GM19035 (cell line): ENCODE measurements around the gene STIM2.

Source experiments
- ATAC-seq: cut with Tn5 transposase; IDR thresholded peaks from one replicate; pipeline ENCODE4 v1.9.1; 2021; ENCODE audit not compliant: unreplicated experiment

Gene STIM2

GRCh38 chr4:26999689-27000088 lies 139.0 kb downstream of the STIM2 start:
- ATAC-seq, result no peak

GRCh38 chr4:27000122-27000521 lies 139.5 kb downstream of the STIM2 start:
- no peak for ATAC-seq

- ATAC-seq, result peak; percentile 84
These were observed 140.2 kb downstream of the STIM2 start for GRCh38 chr4:27000820-27001219.

GRCh38 chr4:27001398-27002164 lies 140.9 kb downstream of the STIM2 start:
- no peak for ATAC-seq

- ATAC-seq, result no peak
These were observed 143.0 kb downstream of the STIM2 start for GRCh38 chr4:27003642-27004113.

GRCh38 chr4:27005501-27005900 lies 144.9 kb downstream of the STIM2 start:
- no peak for ATAC-seq

GRCh38 chr4:27005905-27006590 lies 145.4 kb downstream of the STIM2 start:
- no peak for ATAC-seq

- ATAC-seq, result no peak
These were observed 146.0 kb downstream of the STIM2 start for GRCh38 chr4:27006646-27007045.

GRCh38 chr4:27007507-27007906 lies 146.9 kb downstream of the STIM2 start:
- ATAC-seq, result no peak

- ATAC-seq, result no peak
These were observed 148.0 kb downstream of the STIM2 start for GRCh38 chr4:27008679-27009078.

GRCh38 chr4:27009539-27009938 lies 148.9 kb downstream of the STIM2 start:
- no peak for ATAC-seq

GRCh38 chr4:27010334-27010940 lies 149.8 kb downstream of the STIM2 start:
- peak; percentile 74 for ATAC-seq

- no peak for ATAC-seq
These were observed 150.8 kb downstream of the STIM2 start for GRCh38 chr4:27011401-27011800.

- no peak for ATAC-seq
These were observed 152.4 kb downstream of the STIM2 start for GRCh38 chr4:27013012-27013411.

- ATAC-seq, result no peak
These were observed 155.9 kb downstream of the STIM2 start for GRCh38 chr4:27016551-27016950.

GRCh38 chr4:27017623-27018022 lies 157.0 kb downstream of the STIM2 start:
- no peak for ATAC-seq

- no peak for ATAC-seq
These were observed 157.4 kb downstream of the STIM2 start for GRCh38 chr4:27018076-27018475.

GRCh38 chr4:27018910-27019309 lies 158.3 kb downstream of the STIM2 start:
- ATAC-seq, result no peak

GRCh38 chr4:27019766-27020165 lies 159.1 kb downstream of the STIM2 start:
- ATAC-seq, result no peak

- ATAC-seq, result no peak
These were observed 159.6 kb downstream of the STIM2 start for GRCh38 chr4:27020203-27020602.

- no peak for ATAC-seq
These were observed 160.0 kb downstream of the STIM2 start for GRCh38 chr4:27020603-27021002.

- ATAC-seq, result no peak
These were observed 162.3 kb downstream of the STIM2 start for GRCh38 chr4:27022963-27023362.
